Measurements from ENCODE around the gene TIMP1. TPM values are rescaled to one million over a fixed set of nuclear protein-coding genes. Genes with fewer than 3 reads are reported as not detected.
A peak's percentile ranks its signal among the peaks of the same experiment; 100 is the strongest.

TIMP1 gene
- total and polyA plus RNA-seq, 2 of the 13 experiments (the other 11 are each of a cell fraction or from before 2014, with no cell fraction given): 12.3 to 45.8 TPM

GRCh38 chrX:47611489-47611888 lies 29.3 kb downstream of the TIMP1 start:
- intact Hi-C loops (cut with micrococcal nuclease; ENCODE audit: unreplicated experiment): no loop called here
- WGBS (ENCODE audit: low lambda C conversion rate): 50% methylated on average over 2 of the region's 2 CpGs
- Histone ChIP-seq H3K4me2 (ENCODE audit: low read depth, low read length) (no peak overlapping the region), H3K36me3 (replicated peaks in 1 of 2; ENCODE audit: control insufficient read depth in 1 of 2, insufficient read depth in 2 of 2, low read length in 2 of 2) (no peaks in the 10 kb centered on the region), H3K9ac (ENCODE audit: insufficient read depth, low read depth, low read length) (no peak overlapping the region), H3K27me3 (ENCODE audit: control insufficient read depth in 1 of 2, insufficient read depth in 2 of 2, low read length in 2 of 2) (no peaks in the 10 kb centered on the region), H2AFZ (ENCODE audit: low read length) (no peak overlapping the region), H4K20me1 (ENCODE audit: insufficient read depth, low read length) (no peaks in the 10 kb centered on the region), H3K27ac (ENCODE audit: extremely low read length, insufficient read depth, low read length) (no peak overlapping the region), H3K4me1 (ENCODE audit: insufficient read depth, low read length) (no peaks in the 10 kb centered on the region), H3K9me3 (ENCODE audit: low read length) (no peaks in the 10 kb centered on the region), H3K4me3 (replicated peaks in 1 of 3; ENCODE audit: insufficient read depth in 1 of 3, low read depth in 2 of 3, low read length in 3 of 3) (no peak overlapping the region), H3K79me2 (ENCODE audit: insufficient read depth, low read length) (no peaks in the 10 kb centered on the region)
- no TSS peak for BruUV-seq (replicated peaks)
- ChIA-PET POLR2A (no interaction called here), CTCF (ENCODE audit: low intra/inter-chr PET ratio, low total read pairs) (no interaction called here)
- DNase-seq (ENCODE audit: low spot score) (no peak), ATAC-seq (no peak), FAIRE-seq (no peak)
- in situ Hi-C loops (cut with HindIII; ENCODE audit: extremely low pct_ligation_motif_present, low pct_unique_long_range_greater_than_20kb): no loop called here
- TF ChIP-seq CEBPB (IDR thresholded peaks at IDR 0.05; ENCODE audit: borderline replicate concordance, low read depth, low read length) (peak; percentile 47; the same call in 1 of the 2 replicates), ELF1 (CRISPR knock-in tag; IDR thresholded peaks at IDR 0.05) (no peak)

GRCh38 chrX:47611926-47612325 lies 29.7 kb downstream of the TIMP1 start:
- H3K27me3 ChIP-seq (ENCODE audit: control insufficient read depth in 1 of 2, insufficient read depth in 2 of 2, low read length in 2 of 2): no peaks in the 10 kb centered on the region
- no peaks in the 10 kb centered on the region for H3K9me3 ChIP-seq (ENCODE audit: low read length)
- DNase-seq (ENCODE audit: low spot score) (no peak), FAIRE-seq (no peak), ATAC-seq (no peak)
- no peaks in the 10 kb centered on the region for H3K79me2 ChIP-seq (ENCODE audit: insufficient read depth, low read length)
- ChIA-PET POLR2A (no interaction called here), CTCF (ENCODE audit: low intra/inter-chr PET ratio, low total read pairs) (no interaction called here)
- no peak overlapping the region for H3K27ac ChIP-seq (ENCODE audit: extremely low read length, insufficient read depth, low read length)
- whole genome bisulfite sequencing (ENCODE audit: low lambda C conversion rate): 0% methylated on average over 1 of the region's 2 CpGs
- no peaks in the 10 kb centered on the region for H3K4me1 ChIP-seq (ENCODE audit: insufficient read depth, low read length)
- in situ Hi-C loops (cut with HindIII; ENCODE audit: extremely low pct_ligation_motif_present, low pct_unique_long_range_greater_than_20kb) (no loop called here), intact Hi-C loops (cut with micrococcal nuclease; ENCODE audit: unreplicated experiment) (no loop called here)
- no peak overlapping the region for H3K4me2 ChIP-seq (ENCODE audit: low read depth, low read length)
- H2AFZ ChIP-seq (ENCODE audit: low read length): no peak overlapping the region
- no TSS peak for BruUV-seq (replicated peaks)
- H3K36me3 ChIP-seq (replicated peaks in 1 of 2; ENCODE audit: control insufficient read depth in 1 of 2, insufficient read depth in 2 of 2, low read length in 2 of 2): no peaks in the 10 kb centered on the region
- no peak overlapping the region for H3K4me3 ChIP-seq (replicated peaks in 1 of 3; ENCODE audit: insufficient read depth in 1 of 3, low read depth in 2 of 3, low read length in 3 of 3)
- H4K20me1 ChIP-seq (ENCODE audit: insufficient read depth, low read length): no peaks in the 10 kb centered on the region
- H3K9ac ChIP-seq (ENCODE audit: insufficient read depth, low read depth, low read length): no peak overlapping the region
- TF ChIP-seq CENPX (CRISPR knock-in tag; IDR thresholded peaks at IDR 0.05) (no peak), ZNF317 (CRISPR knock-in tag; IDR thresholded peaks at IDR 0.05) (no peak), HBP1 (CRISPR knock-in tag; IDR thresholded peaks at IDR 0.05; ENCODE audit: low read depth) (no peak), ZFP41 (CRISPR knock-in tag; IDR thresholded peaks at IDR 0.05; ENCODE audit: borderline replicate concordance) (no peak), ZXDC (CRISPR knock-in tag; IDR thresholded peaks at IDR 0.05) (no peak), TCF12 (IDR thresholded peaks at IDR 0.05) (no peak), TCF12 (CRISPR knock-in tag; IDR thresholded peaks at IDR 0.05) (no peak), ZNF672 (CRISPR knock-in tag; IDR thresholded peaks at IDR 0.05) (no peak)
- TF ChIP-seq, protein P1, sequence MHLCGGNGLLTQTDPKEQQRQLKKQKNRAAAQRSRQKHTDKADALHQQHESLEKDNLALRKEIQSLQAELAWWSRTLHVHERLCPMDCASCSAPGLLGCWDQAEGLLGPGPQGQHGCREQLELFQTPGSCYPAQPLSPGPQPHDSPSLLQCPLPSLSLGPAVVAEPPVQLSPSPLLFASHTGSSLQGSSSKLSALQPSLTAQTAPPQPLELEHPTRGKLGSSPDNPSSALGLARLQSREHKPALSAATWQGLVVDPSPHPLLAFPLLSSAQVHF (CRISPR knock-in tag; IDR thresholded peaks at IDR 0.05): no peak
- TF ChIP-seq, protein P2, sequence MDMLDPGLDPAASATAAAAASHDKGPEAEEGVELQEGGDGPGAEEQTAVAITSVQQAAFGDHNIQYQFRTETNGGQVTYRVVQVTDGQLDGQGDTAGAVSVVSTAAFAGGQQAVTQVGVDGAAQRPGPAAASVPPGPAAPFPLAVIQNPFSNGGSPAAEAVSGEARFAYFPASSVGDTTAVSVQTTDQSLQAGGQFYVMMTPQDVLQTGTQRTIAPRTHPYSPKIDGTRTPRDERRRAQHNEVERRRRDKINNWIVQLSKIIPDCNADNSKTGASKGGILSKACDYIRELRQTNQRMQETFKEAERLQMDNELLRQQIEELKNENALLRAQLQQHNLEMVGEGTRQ (IDR thresholded peaks at IDR 0.05; ENCODE audit: low read depth, low read length): no peak
- TF ChIP-seq, protein P2 (CRISPR knock-in tag; IDR thresholded peaks at IDR 0.05; ENCODE audit: borderline replicate concordance): no peak

Data from HepG2 (cell line).